ENCODE results near the gene ASCC1. TPM values are rescaled to one million over a fixed set of nuclear protein-coding genes. Genes with fewer than 3 reads are reported as not detected.

The ASCC1 gene
- polyA plus RNA-seq, 1 experiment = 18.5 TPM

GRCh38 chr10:72092171-72092924 is 123.7 kb downstream of the ASCC1 start:
- no peaks in the 10 kb centered on the region for H3K36me3 ChIP-seq (ENCODE audit: control insufficient read depth, insufficient read depth, low read length)
- POLR2A ChIA-PET = no interaction called here
- H3K27me3 ChIP-seq (ENCODE audit: control insufficient read depth, insufficient read depth, low read length) = peaks cover 19% of the 10 kb centered on the region
- no peak overlapping the region for H3K4me3 ChIP-seq (ENCODE audit: low read depth, low read length)
- CTCF ChIA-PET = interaction anchor here (0.9 kb wide), 1 partner anchor 32 kb away, joined by 5 read pairs; no protein-coding TSS in a partner anchor
- DNase-seq (ENCODE audit: low read depth) = no peak
- TF ChIP-seq CTCF (IDR thresholded peaks at IDR 0.05; ENCODE audit: insufficient read depth, low read depth, low read length) = no peak

GRCh38 chr10:72090326-72090725 is 125.8 kb downstream of the ASCC1 start:
- no peak for TF ChIP-seq CTCF (IDR thresholded peaks at IDR 0.05; ENCODE audit: insufficient read depth, low read depth, low read length)
- H3K36me3 ChIP-seq (ENCODE audit: control insufficient read depth, insufficient read depth, low read length) = no peaks in the 10 kb centered on the region
- H3K4me3 ChIP-seq (ENCODE audit: low read depth, low read length) = no peak overlapping the region
- DNase-seq (ENCODE audit: low read depth) = no peak
- POLR2A ChIA-PET = no interaction called here
- CTCF ChIA-PET = no interaction called here
- H3K27me3 ChIP-seq (ENCODE audit: control insufficient read depth, insufficient read depth, low read length) = peaks cover 31% of the 10 kb centered on the region

- CTCF ChIA-PET = interaction anchor here (1.0 kb wide), 1 partner anchor 51 kb away, joined by 3 read pairs; no protein-coding TSS in a partner anchor
- no peak for DNase-seq (ENCODE audit: low read depth)
- TF ChIP-seq CTCF (IDR thresholded peaks at IDR 0.05; ENCODE audit: insufficient read depth, low read depth, low read length) = no peak
- POLR2A ChIA-PET = no interaction called here
- H3K27me3 ChIP-seq (ENCODE audit: control insufficient read depth, insufficient read depth, low read length) = peaks cover 31% of the 10 kb centered on the region
- H3K36me3 ChIP-seq (ENCODE audit: control insufficient read depth, insufficient read depth, low read length) = no peaks in the 10 kb centered on the region
- H3K4me3 ChIP-seq (ENCODE audit: low read depth, low read length) = no peak overlapping the region
Measured at GRCh38 chr10:72089618-72090017, 126.5 kb downstream of the ASCC1 start.

GRCh38 chr10:72088889-72089575 is 127.0 kb downstream of the ASCC1 start:
- H3K36me3 ChIP-seq (ENCODE audit: control insufficient read depth, insufficient read depth, low read length) = no peaks in the 10 kb centered on the region
- H3K27me3 ChIP-seq (ENCODE audit: control insufficient read depth, insufficient read depth, low read length) = peaks cover 31% of the 10 kb centered on the region
- TF ChIP-seq CTCF (IDR thresholded peaks at IDR 0.05; ENCODE audit: insufficient read depth, low read depth, low read length) = no peak
- CTCF ChIA-PET = interaction anchor here (1.0 to 1.3 kb wide), 2 partner anchors 40 to 52 kb away, joined by 3 read pairs; no protein-coding TSS in a partner anchor
- POLR2A ChIA-PET = no interaction called here
- H3K4me3 ChIP-seq (ENCODE audit: low read depth, low read length) = no peak overlapping the region
- no peak for DNase-seq (ENCODE audit: low read depth)

All from BJ (cell line).